Skeletal muscle tissue (tissue), 4 donors: ENCODE data around the gene TBX10. TPM values are rescaled to one million over a fixed set of nuclear protein-coding genes. Genes with fewer than 3 reads are reported as not detected.

ENCODE experiments used
- H3K27ac ChIP-seq: one replicate; pipeline ENCODE4 v1.7.0; 2013; ENCODE audit warnings: mild to moderate bottlenecking, low read depth, low read length, inconsistent platforms
- H3K27me3 ChIP-seq, 3 donors: one replicate each; pipeline ENCODE4 v1.7.0; 2013; ENCODE audit warnings: low read length in 3 of 3; ENCODE audit not compliant: control insufficient read depth in 3 of 3, insufficient read depth in 3 of 3
- H3K36me3 ChIP-seq, 3 donors: one replicate each; pipeline ENCODE4 v1.7.0; 2013; ENCODE audit warnings: low read length in 3 of 3; ENCODE audit not compliant: control insufficient read depth in 3 of 3, insufficient read depth in 3 of 3
- H3K4me1 ChIP-seq, 3 donors: one replicate each; pipeline ENCODE4 v1.7.0; 2013; ENCODE audit warnings: low read length in 3 of 3, mild to moderate bottlenecking in 3 of 3; ENCODE audit not compliant: control insufficient read depth in 3 of 3, insufficient read depth in 3 of 3
- H3K4me3 ChIP-seq, 3 donors: one replicate each; pipeline ENCODE4 v1.7.0; 2013; ENCODE audit warnings: low read length in 3 of 3
- H3K9ac ChIP-seq, 3 donors: one replicate each; pipeline ENCODE4 v1.7.0; 2013; ENCODE audit warnings: low read length in 3 of 3, mild to moderate bottlenecking in 3 of 3, moderate library complexity in 2 of 3, low read depth in 1 of 3
- H3K9me3 ChIP-seq, 3 donors: one replicate each; pipeline ENCODE4 v1.7.0; 2013; ENCODE audit warnings: low read length in 3 of 3; ENCODE audit not compliant: control insufficient read depth in 3 of 3
- total RNA-seq: library from RNA; depleted of rRNA; stranded (reverse); fragments of >200 nt; gene quantifications from one replicate; pipeline ENCODE4 v1.2.3, GENCODE V29; 2014
- donor health status: Osteomylitis.

The TBX10 gene
- total RNA-seq, 1 donor from 2014 or later, result not detected

- Histone ChIP-seq H3K4me1 (peaks cover 0 to 14% (median 4%) of the 10 kb centered on the region in 3 donors), H3K4me3 (no peak overlapping the region), H3K9me3 (no peaks in the 10 kb centered on the region), H3K36me3 (no peaks in the 10 kb centered on the region), H3K9ac (no peak overlapping the region), H3K27ac (no peak overlapping the region), H3K27me3 (peaks cover 18 to 22% (median 19%) of the 10 kb centered on the region in 3 donors)
Observed at GRCh38 chr11:67652965-67653845, 13.6 kb upstream of the TBX10 start.

GRCh38 chr11:67651976-67652781 is 12.6 kb upstream of the TBX10 start:
- Histone ChIP-seq H3K9ac (no peak overlapping the region), H3K4me1 (peaks cover 0 to 14% (median 4%) of the 10 kb centered on the region in 3 donors), H3K9me3 (no peaks in the 10 kb centered on the region), H3K27me3 (peaks cover 25 to 28% (median 27%) of the 10 kb centered on the region in 3 donors), H3K27ac (no peak overlapping the region), H3K36me3 (no peaks in the 10 kb centered on the region), H3K4me3 (no peak overlapping the region)

DNA sequence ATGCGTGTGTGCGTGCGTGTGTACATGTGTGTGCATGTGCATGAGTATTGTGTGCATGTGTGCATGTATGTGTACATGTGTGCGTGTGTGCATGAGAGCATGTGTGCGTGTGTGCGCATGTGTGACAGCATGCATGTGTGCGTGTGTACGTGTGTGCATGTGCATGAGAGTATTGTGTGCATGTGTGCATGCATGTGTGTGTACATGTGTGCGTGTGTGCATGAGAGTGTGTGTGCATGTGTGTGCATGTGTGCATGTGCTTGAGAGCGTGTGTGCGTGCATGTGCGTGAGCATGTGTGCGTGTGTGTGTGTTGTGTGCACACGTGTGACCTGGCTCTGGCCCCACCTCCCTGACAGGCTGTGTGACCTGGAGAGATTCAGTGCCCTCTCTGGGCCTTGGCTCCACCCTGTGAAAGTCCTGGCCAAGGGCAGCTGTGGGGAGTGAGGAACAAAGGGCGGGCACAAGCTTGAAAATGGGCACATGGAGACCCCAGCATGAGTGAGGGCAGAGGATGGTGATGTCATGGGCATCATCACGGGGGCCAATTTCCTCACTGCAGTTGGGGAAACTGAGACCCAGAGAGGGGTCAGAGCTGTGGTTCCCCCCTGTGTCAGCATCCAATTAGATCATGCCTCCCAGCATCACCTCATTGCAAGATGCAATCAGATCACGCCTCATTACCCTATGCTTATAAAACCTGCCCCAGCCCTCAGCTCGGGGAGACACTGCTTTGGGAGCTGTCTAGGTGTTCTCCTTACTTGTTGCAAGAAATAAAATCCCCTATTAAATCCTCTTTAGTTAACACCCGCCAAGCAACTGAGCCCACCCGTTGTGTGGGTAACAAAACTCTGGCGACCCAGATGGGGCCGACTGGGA is 10.3 kb upstream of the TBX10 start:
- Histone ChIP-seq H3K9me3 (no peaks in the 10 kb centered on the region), H3K27me3 (peaks cover 32 to 40% (median 38%) of the 10 kb centered on the region in 3 donors), H3K27ac (no peak overlapping the region), H3K36me3 (no peaks in the 10 kb centered on the region), H3K4me1 (peaks cover 0 to 14% (median 4%) of the 10 kb centered on the region in 3 donors), H3K9ac (peak overlapping the region in 1 of 3 donors; percentile 50), H3K4me3 (peak overlapping the region in 2 of 3 donors; percentile 64 to 67)

- no peak overlapping the region for H3K27ac ChIP-seq
- H3K36me3 ChIP-seq, result no peaks in the 10 kb centered on the region
- H3K9ac ChIP-seq, result no peak overlapping the region
- H3K27me3 ChIP-seq, result peaks cover 32 to 40% (median 38%) of the 10 kb centered on the region in 3 donors
- no peak overlapping the region for H3K4me3 ChIP-seq
- H3K4me1 ChIP-seq, result peaks cover 0 to 14% (median 4%) of the 10 kb centered on the region in 3 donors
- no peaks in the 10 kb centered on the region for H3K9me3 ChIP-seq
Observed at GRCh38 chr11:67648796-67649613, 9.4 kb upstream of the TBX10 start.

DNA sequence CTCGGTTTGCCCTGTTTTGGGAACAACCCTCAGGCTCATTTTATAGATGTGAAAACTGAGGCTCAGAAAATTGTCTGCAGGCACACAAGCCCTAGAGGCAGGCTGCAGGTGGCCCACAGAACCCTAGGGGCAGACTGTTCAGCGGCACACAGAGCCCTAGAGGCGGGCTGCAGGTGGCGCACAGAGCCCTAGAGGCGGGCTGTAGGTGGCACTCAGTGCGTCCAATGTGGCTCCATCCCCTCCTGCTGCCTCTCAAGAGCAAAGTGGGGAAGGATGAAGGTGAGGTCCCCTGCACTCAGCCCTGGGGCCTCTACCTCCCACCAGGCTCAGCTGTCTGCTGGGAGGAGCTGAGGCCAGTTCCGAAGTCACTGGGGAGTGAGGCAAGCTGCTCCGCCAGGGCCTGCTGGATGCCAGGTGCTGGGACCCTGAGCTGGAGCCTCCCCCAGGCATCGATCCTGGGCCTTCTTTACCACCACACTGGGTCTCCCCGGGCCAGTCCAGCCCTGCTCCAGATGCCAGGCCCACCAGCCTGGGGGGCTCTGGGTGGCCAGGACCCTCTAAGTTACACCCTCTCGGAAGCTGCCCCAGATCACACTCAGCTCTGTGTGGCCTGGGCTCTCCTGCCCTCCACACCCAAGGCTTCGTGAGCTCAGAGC is 8.7 kb upstream of the TBX10 start:
- H3K9ac ChIP-seq, result no peak overlapping the region
- H3K4me3 ChIP-seq, result no peak overlapping the region
- H3K27me3 ChIP-seq, result peaks cover 32 to 40% (median 38%) of the 10 kb centered on the region in 3 donors
- H3K27ac ChIP-seq, result no peak overlapping the region
- H3K4me1 ChIP-seq, result peaks cover 0 to 14% (median 4%) of the 10 kb centered on the region in 3 donors
- no peaks in the 10 kb centered on the region for H3K9me3 ChIP-seq
- H3K36me3 ChIP-seq, result no peaks in the 10 kb centered on the region

GRCh38 chr11:67647471-67647870 is 7.9 kb upstream of the TBX10 start:
- H3K27ac ChIP-seq, result no peak overlapping the region
- no peaks in the 10 kb centered on the region for H3K9me3 ChIP-seq
- peaks cover 32 to 40% (median 38%) of the 10 kb centered on the region in 3 donors for H3K27me3 ChIP-seq
- H3K4me3 ChIP-seq, result no peak overlapping the region
- H3K4me1 ChIP-seq, result peaks cover 0 to 14% (median 4%) of the 10 kb centered on the region in 3 donors
- H3K9ac ChIP-seq, result no peak overlapping the region
- H3K36me3 ChIP-seq, result no peaks in the 10 kb centered on the region

GRCh38 chr11:67646535-67647336 is 7.2 kb upstream of the TBX10 start:
- Histone ChIP-seq H3K4me1 (peaks cover 0 to 14% (median 4%) of the 10 kb centered on the region in 3 donors), H3K36me3 (no peaks in the 10 kb centered on the region), H3K9me3 (no peaks in the 10 kb centered on the region), H3K9ac (no peak overlapping the region), H3K27me3 (peaks cover 32 to 42% (median 41%) of the 10 kb centered on the region in 3 donors), H3K27ac (no peak overlapping the region), H3K4me3 (no peak overlapping the region)
